ENCODE results near the gene PARD6A.
"Not testable (repeated sequence)": the region's sequence is repeated elsewhere in the genome, so short reads cannot be mapped to it uniquely, and the experiment has no call there.

The PARD6A gene

DNA sequence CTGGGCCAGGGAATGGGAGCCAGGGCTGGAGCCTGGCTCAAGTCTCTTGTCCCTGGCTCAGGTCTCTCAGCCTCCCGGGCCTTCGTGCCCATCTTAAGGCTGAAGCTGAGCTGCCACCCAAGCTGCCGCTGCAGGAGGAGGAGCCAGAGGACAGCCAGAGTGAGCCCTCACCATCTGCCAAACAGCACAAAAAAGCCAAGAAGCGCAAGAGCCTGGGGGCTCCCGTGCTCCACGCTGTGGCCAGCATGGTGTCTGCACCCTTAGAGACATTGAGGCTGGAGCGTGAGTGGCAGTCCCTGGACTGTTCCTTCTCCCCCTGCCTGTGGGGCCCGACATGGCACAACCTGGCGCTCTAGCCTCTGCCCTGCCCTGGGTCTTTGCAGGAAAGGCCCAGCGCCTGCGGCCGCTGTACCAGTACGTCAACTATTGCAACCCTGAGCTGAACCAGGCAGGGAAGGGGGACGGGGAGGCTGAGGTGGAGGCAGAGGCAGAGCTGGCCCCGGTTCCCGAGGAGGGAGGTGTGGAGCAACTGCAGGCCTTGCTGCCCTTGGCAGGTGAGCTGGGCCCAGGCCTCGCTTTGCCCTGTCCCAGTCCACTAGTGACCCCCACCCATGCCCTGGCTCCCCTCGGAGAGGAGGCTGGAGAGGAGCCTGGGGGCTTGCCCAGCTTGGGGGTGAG is 7.2 kb downstream of the PARD6A start:
- DNase-seq (ENCODE audit: low read depth): peak; percentile 45

DNA sequence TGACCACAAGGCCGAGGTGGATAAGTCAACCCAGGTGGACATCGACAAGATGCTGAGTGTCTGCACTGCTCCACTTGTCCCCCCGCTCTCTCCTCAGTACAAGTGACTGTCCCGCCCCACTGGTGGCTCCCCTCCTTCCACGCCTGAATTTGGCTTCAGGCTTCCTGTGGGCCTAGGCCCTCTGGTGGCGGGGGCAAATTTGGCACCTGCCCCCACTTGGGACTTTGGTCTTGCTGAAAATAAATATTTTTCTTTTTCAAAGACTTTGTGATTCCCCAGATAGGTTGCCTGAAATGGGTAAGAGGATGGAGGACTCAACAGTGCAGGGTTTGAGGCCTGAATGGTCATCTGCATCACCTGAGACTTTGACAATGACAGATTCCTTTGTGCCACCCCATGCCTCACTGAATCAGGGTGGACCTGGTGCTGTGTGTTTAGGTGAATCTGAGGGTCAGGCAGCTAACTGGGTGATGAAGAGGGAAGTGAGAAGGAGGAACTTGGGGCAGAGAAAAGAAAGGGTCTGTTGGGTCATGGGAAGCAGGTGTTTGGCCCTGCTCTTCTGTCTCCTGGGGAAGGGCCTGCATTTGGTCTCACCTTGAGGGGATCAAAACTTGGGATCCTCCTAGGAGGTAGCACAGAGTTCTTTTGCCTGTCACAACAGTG is 7.9 kb downstream of the PARD6A start:
- DNase-seq (ENCODE audit: low read depth): no peak

DNA sequence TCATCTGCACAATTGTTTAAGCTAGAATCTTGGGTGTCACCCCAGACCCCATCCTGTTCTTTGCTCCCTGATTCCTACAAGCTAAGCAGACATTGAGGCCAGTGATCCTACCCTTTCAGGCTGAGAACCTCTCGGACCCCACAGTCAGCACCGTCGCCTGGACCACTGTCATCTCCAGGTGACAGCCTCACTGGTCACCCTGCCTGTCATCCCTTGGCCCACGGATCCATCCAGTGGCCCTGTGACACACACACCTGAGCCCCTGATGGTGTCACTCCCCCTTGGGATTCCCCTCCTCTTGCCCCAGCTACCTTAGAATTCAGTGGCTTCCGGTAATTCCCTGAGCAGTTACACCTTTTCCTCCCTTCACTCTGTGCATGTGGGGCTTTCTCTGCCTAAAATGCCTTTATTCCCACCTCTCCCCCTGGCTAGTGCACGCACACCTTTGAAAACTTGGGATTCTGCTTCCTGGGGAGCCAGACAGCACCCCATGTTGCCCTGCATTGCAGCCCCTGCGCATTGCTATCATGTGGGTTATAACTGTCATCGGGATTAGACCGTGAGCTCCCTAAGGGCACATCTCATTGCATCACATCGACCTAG is 8.8 kb downstream of the PARD6A start:
- no peak for DNase-seq (ENCODE audit: low read depth)

- DNase-seq (ENCODE audit: low read depth): no peak
Measured at GRCh38 chr16:67672306-67672705, 11.5 kb downstream of the PARD6A start.

DNA sequence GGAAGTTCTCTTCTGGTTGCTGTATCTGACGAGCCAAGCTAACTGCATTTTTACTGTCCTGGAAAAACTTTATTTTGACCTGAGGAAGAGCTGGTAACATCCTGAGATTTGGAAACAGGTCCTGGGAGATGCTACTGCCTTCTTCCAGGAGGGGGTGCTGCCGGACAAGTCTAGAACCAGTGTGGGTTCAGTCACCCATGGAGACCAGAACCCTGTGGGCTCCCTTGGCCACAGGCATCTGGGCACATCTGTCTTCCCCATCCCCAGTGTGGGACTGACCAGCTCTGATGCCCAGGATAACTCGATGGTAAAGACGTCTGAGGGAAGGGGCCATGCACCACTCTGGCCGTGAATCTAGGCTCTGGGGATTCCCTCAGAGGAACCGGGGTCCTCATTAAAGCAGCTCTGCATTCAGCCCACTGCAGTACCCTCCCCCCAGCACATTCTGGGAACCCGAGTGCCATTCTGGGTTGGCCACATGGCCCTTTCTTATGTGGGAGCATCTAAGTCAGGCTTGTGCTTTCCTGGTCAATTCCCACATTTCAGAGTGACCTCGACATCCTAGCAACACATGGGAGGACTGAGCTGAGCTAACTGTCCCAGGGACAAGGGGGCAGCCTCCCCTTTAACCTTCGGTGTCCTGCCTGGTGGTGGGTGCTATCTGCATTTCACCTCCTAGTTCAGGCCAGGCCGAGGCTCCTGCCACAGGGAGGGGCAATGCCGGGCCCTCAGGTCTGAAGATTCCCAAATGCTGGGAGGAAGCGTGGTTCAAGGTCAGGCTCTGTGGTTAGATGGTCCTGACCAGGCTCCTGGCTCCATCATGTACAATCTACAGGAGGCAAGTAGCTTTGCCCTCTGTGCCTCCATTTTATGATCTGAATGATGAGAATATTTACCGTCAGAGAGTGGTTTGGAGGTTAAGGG is 12.2 kb downstream of the PARD6A start:
- peak; percentile 22 for DNase-seq (ENCODE audit: low read depth)

GRCh38 chr16:67673712-67674580 is 13.2 kb downstream of the PARD6A start:
- no peak for DNase-seq (ENCODE audit: low read depth)

DNA sequence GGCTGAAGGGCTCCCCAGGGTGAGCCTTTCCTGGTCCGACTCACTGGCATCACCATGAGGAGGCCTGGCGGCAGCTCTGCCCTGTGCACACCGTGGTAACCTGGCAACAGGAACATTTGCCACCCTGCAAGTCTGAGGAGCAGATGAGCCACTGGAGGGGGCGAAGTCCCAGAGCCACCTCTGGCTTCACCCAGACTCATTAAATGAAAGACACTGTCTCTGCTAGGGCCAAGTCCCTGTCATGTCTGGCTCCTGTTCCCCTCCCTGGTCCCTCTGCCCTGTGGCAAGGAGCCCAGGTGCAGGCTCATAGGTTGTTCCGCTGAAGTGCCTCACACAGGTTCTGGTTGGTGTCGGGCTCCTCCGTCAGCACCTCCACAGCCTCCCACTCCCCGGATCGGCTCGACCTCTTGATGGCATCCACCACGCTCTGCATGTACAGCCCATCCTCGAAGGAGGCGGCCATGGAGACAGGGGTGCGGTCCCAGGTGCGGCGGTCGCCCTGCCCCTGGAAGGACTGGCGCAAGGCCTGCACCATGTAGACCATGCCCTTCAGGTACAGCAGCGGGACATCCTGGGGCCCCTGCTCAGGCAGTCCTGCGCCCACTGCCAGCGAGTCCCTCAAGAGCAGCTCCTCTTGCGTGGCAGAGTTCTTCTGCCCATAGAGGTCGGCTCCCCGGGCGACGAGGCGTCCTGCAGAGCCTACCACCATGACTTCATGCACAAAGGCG is 14.3 kb downstream of the PARD6A start:
- DNase-seq (ENCODE audit: low read depth): no peak

GRCh38 chr16:67675579-67675935 is 14.8 kb downstream of the PARD6A start:
- DNase-seq (ENCODE audit: low read depth): no peak

DNA sequence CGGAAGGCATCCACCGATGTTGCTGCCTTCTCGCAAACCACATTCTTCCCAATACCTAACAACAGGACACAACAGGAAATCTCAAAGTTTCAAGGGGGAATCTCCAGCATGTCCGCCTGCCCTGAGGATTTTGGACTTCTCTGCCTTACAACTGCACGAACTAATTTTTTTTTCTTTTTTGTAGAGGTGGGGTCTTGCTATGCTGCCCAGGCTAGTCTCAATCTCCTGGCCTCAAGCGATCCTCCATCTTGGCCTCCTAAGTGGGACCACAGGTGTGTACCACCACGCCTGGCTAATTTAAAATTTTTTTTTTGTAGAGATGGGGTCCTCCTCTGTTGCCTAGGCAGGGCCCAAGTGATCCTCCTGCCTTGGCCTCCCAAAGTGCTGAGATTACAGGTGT is 15.2 kb downstream of the PARD6A start:
- DNase-seq (ENCODE audit: low read depth): no peak

DNA sequence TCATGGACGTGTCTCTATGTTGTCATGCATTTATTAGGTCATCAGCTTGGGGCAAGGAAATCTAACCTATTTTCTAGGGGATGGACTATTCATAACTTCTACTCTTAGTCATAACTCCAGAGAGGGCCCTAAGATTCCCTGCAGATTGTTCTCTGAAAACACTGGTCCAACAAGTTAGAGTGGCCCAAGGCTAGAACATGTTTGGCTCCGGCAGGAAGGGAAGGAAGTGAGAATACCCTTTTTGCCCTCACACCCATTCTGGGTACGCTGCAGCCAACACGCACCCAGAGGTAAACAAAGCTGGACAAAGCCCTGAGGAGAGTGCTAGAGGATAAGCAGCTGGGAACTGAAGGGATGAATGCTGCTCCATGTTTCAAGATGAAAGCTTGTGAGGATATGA is 15.8 kb downstream of the PARD6A start:
- DNase-seq (ENCODE audit: low read depth): no peak

DNA sequence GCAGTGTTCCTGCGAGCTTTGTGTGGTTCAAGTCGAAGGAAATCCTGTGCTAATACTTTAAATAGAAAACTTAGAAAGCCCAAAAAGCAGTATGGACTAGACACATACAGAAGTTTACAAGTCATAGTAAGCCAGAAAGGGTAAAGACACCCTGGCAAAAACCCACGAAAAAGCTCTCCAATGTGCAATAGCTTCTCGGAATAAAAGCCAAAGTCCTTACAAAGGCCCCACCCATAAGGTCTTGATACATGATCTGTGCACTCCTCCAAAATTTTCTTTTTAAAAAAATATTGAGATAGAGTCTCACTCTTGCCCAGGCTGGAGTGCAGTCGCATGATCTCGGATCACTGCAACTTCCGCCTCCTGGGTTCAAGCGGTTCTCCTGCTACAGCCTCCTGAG is 16.2 kb downstream of the PARD6A start:
- DNase-seq (ENCODE audit: low read depth): no peak

- no peak for DNase-seq (ENCODE audit: low read depth)
Measured at GRCh38 chr16:67677712-67678111, 17.0 kb downstream of the PARD6A start.

DNA sequence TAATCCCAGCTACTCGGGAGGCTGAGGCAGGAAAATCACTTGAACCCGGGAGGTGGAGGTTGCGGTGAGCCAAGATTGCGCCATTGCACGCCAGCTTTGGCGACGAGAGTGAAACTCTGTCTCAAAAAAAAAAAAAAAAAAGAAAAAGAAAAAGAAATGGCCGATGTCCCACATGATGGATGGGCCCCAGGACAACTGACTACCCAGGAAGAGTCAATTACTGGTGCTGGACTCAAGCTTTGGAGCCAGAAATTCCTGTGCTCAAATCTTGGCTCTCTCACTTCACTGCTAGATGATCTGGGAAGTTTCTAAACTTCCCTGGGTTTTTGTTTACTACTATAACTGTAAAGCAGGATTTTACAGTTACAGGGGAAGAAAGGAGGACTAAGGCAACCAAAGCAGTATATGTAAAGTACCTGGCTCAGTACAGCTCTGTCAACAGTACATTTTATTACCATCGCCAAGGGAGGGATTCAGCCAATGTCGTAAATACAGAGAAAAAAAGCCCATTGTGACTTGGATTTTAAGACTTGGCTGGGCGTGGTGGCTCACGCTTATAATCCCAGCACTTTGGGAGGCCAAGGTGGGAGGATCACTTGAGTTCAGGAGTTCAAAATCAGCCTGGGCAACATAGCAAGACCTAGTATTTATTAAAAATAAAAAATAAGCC is 17.7 kb downstream of the PARD6A start:
- DNase-seq (ENCODE audit: low read depth): no peak

- DNase-seq (ENCODE audit: low read depth): no peak
Measured at GRCh38 chr16:67679935-67680897, 19.5 kb downstream of the PARD6A start.

DNA sequence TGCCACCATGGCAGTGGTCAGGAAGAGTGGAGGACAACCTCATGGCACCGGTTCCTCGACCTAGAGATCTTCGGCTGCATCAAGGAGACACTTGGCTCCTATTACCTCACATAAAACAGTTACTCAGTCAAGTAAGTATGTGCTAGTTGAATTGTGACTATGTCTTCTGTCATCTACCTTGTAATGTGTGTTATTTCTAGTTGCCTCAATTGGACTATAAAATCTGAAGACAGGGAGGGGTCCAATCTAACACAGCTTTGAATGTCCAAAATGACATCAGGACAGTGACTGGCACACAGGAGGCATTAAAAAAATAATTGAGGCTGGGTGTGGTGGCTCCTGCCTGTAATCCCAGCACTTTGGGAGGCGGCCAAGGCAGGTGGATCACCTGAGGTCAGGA is 23.0 kb downstream of the PARD6A start:
- no peak for DNase-seq (ENCODE audit: low read depth)

DNA sequence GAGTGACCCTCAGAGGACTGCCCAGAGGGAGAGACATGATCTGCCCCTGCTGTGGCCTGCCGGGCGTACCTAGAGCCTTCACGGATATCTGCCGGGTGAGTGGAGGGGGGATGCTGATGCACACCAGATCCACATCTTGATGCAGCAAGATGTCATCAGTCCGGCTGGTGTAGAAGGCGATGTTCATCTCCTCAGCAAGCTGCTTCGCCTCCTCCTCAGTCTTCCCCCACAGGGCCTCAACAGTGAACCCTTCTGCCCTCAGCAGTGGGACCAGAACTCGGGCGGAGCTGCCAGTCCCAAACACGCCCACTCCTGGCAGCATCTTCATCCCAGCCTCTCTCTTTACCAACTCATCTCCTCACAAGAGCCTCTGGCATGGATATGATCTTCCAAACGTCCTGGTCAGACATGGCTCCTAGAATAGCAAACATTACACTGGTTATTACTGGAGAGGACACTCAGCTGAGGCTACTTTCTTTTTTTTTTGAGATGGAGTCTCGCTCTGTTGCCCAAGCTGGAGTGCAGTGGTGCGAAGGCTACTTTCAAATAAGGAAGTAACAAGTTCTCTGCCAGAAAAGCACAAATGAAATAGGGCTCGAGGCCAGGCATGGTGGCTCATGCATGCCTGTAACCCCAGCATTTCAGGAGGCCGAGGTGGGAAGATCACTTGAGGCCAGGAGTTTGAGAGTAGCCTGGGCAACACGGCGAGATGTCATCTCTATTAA is 24.8 kb downstream of the PARD6A start:
- DNase-seq (ENCODE audit: low read depth): no peak

- DNase-seq (ENCODE audit: low read depth): not testable (repeated sequence)
Measured at GRCh38 chr16:67693517-67694285, 32.9 kb downstream of the PARD6A start.

DNA sequence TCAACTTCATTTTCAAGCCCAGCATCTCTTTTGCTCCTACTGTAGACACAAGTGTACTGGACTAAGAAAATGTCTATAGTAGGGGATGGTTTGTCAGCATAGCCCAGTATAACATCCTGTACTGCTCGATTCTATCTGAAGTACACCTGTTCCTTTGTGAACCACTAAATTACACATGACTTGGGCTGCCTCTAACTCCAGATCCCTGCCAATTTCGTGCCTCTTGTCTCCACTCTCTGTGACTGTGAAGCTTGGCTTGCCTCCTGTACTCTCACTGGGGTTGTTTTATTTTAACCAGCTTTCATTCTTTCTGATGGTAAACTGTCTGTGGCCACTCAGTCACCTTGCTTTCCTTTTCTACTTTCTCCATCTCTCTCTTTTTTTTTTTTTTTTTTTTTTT is 33.9 kb downstream of the PARD6A start:
- DNase-seq (ENCODE audit: low read depth): no peak

All from HS-5 (cell line).